SHP77 treated with DMSO at 0.1 percent for 48 hours (cell line): Measurements from ENCODE around the gene SELENOH.

ENCODE experiments used
- DNase-seq: peaks from one replicate; lab custom pipeline; 2025; lab: John Stamatoyannopoulos, UW

The SELENOH gene

DNA sequence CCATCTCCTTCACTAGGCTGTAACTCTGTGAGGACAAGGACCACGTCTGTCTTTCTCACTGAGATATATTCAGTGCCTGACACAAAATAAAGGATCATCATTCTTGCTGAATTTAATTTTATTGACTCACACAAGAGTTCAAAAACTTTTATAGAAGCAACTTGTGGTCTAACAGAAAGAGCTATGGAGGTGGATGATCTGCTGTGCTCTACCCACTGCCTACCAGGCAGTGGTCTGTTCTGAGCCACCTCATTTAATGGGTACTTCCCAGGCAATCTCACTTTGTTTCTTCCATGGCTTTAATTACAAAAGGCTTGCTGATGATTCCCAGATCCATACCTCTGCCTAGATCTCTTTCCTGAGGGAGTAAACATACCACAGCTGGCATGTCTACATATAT lies 5.6 kb downstream of the SELENOH start:
- no peak for DNase-seq

DNA sequence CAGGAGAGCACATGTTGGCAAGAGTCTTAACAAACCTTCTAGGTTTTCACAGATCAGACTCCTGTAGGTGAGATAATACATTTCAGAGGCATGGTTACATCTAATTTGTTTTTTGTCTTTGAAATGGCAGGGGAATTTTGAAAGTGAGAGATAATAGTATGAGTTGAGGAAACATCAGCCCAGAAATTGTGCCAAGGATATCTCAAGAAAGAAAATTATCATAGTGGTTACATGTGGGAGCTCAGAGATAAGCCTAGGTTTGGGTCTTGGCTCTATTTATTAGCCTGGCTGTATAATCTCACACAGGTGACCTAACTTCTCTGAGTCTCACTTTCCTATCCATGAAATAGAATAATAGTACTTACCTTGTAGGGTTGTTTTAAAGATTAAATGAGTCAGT lies 9.9 kb downstream of the SELENOH start:
- DNase-seq = no peak

DNA sequence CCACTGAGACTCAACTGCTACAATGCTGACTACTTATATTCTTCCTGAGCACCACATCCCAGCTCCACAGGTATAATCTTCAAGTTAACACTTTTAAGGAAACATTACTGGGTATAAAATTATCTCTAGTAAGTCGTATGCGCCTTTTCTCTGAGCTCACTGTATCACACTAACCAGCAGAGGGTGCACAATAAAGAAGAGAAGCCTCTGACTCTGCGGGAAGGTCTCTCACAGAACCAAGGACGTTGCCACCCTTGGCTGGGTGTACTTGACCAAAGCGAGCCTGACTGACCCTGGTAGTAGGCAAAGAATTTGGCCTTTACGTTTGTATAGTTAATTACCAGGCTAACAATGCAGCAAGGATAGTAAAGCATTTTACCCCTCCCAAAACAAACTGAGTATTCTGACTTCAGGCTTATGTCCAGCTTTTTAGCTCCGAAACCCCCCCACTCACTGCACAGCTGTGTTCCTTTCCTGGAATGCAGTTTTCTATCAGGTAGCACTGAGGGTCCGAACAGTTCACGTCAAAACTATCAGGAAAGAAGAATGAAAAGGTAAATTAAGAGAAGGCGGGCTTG lies 10.5 kb downstream of the SELENOH start, which contains the start of gene BTBD18:
Gene BTBD18, minus strand, starts transcription at position 144 of the 578 bp plus-strand sequence. CDS start 631 bp downstream, outside the sequence.
- DNase-seq = no peak

DNA sequence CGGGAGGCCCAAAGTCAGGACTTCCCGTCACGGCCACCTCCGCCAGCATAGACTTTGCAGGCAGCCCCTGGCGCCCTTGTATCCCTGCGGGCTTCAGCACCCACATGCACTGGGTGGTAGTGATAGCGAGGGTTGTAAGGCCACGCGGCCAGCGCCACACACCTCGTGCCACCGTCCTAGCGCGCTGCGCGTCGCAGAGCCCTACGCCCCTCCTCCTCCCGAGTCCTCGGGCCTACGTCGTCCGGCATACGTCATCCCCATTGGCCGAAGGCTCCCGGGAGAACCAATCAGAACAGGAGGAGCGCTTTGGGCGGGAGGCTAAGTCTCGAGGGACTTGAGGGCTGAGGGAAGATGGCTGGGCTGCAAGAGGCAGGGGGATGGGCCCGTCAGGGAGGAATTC lies 11.7 kb downstream of the SELENOH start:
- no peak for DNase-seq

DNA sequence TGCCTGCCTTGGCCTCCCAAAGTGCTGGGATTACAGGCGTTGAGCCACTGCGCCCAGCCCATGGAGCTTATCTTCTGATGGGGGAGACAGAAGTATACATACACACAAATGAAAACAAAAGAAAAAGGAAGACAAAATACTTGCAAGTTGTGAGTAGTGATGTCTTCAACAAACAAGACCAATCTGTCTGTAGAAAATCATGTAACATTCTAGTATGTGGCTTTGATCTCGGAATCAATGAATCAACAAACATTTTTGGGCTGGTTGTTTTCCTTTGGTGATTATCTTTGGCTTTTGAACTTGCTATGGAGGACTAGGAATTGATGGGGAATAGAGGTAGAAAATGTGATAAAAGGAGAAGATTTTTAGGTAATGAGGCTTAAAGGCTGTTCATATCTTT lies 16.9 kb downstream of the SELENOH start:
- DNase-seq = no peak

DNA sequence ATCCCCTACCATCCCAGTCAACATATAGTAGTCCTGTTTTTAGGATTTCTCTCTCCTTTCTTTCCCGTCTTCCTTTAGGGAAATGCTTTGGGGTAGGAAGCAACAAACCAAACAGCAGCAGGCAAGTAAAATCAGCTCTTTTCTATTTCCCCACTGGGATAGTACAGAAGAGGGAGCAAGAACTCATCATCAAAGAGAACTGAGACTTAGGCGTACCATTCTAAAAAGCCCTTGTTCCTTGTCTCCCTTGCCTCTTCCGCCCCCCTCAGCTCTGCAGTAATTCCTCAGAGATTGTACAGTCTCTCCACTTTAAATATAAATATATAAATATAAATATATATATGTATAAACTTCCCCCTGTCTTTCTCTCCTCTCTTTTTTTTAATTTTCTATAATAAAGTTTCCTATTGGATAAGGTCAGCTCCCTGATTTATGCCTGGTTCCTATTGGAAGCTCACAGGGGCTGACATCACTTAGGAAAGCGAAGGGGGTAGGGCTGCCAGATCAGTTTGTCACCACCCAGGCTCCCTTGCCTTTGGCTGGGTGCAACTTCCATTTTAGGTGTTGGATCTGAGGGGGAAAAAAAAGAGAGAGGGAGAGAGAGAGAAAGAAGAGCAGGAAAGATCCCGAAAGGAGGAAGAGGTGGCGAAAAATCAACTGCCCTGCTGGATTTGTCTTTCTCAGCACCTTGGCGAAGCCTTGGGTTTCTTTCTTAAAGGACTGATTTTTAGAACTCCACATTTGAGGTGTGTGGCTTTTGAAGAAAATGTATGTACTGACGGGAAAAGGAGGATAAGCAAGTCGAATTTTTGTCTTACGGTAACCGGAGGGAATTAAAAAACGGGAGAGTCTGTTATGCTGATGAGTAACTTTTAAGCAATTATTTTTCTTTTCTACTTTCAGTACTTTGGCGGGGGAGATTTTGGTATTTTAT lies 20.3 kb downstream of the SELENOH start, which contains the start of gene CTNND1:
Gene CTNND1, plus strand, starts transcription at position 502 of the 934 bp plus-strand sequence. CDS start 29,677 bp downstream, outside the sequence.
- DNase-seq = no peak

DNA sequence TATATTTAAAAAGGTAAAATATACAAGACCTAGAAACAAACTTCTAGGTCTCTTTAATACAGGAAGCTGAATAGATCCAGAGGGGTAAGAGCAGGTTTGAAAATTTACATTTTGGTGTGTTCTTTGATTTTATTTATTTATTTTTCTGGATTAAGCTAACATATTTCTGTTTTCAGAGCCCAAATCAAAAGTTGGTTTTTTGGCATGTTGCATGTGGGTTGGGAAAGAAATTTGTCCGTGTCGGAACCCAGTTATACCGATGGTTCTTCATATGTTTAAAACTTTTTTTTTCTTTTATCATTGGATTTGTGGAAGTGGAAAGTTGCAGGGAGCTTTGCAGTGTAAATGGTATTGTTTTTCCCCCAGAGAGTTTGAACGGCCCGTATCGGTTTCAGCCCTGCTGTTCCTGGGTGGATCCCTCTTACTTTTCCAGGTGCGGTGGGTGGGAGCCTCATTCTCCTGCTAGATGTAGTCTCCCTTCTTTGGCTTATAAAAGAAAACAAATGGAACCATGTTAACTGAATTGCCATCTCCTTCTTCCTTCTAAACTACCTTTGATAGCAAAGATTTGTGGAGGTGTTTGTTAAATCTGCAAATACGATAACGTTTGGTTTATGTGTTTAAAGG lies 21.1 kb downstream of the SELENOH start:
- DNase-seq = no peak

DNA sequence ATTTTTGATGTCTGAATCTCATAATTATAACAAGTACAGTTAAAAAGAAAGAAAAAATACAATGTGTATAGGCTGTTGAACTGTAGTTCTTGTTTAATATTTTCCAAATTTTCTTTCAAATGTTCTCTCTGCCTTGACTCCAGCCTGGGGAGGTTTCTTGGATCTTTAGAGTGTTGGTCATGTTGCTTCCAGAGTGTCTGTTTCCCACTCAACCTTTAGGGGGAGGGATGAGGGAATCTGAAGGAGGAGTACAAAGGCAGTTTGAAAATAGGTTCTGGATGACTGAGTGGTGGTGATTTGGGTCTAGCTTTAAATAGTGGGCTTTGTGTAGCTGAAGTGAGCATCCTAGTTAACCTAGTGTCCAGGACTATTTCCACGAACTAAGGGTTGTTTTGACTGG lies 22.3 kb downstream of the SELENOH start:
- no peak for DNase-seq

DNA sequence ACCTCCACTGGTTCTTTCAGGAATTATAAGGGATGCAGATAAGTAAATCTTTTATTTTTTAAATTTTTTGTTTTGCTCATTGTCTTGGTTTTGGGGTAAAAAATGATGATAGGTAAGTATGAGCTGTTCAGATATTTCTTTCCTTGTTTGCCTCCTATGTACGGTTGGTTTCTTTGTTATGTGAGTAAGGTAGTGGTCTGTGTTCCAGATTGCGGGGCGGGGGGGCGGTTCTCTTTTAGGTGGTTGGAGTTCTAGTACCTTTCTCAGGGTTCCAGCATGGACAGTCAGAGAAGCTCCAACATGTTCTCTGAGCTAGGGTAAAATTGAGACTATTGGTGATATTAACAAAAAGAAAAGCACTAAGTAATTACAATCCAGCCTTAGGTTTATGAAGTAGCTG lies 22.7 kb downstream of the SELENOH start:
- no peak for DNase-seq

DNA sequence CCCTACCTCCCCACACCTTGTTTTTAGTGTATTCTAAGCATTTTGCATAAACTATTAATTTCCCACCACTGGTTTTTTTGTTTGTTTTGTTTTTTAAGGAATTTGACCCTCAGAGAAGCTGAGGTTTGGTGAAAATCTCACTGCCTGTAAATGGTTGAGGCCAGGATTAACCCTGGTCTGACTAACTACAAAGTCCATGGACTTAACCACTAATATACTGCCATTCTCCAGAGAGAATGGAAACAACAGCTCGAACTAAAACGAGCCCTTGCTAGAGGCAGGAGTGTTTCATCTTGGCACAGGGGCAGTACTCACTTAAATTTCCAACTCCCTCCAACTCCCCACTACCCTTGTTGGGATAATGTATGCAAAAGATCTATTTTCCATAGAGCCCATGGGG lies 23.3 kb downstream of the SELENOH start:
- DNase-seq = no peak

DNA sequence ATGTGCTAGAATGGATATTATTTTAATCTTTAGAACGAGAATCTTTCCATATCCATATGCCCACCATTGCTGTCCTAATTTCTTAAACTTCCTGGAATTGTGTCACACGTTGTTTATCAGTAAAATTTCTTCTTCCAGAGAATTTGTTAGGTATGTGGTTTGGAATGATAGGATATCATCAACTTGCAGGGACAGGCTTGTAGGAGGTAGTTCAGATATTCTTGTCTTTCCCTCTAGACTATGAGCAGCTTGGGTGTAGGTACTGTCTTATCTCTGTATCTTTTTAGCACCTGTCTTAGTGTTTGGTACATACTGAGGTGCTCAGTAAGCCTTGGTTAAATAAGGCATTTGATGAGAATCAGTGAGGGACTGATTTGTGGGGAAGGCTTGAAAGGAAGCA lies 23.7 kb downstream of the SELENOH start:
- no peak for DNase-seq

DNA sequence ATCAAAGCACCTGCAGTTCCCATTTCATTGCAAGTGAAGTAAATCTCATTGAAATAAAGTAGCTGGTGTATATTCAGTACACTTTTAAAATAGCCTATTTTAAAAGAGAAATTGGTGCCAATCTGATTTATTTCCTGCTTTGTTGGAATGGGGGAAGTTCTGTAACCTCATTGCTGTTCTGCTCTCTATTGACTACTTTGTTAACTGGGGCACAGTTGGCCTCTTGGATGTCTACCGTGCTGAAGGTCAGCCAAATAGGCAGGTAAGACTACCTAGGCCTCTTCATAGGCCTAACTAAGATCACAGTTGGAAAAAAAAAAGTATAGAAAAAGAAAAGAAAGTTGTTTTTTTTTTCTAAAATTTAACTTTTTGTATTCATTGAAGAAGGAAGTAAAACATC lies 29.5 kb downstream of the SELENOH start:
- DNase-seq = no peak

DNA sequence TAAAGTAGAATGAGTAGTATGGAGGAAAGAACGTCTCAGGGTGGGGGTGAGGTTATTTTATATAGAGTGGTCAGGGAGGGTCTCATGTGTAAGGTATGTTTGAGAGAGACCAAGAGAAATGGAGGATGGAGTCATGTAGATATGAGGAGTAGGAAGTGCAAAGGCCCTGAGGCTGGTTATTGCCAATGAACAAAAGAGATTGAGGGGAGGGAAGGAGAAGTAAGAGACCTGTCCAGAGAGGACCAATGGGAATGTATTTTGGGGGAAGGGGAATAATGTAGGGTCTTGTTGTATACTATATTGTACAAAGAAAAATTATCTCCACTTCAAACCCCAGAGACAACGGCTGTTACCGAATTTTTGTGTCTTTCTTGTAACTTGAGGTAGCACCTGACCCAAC lies 30.1 kb downstream of the SELENOH start:
- DNase-seq = no peak

DNA sequence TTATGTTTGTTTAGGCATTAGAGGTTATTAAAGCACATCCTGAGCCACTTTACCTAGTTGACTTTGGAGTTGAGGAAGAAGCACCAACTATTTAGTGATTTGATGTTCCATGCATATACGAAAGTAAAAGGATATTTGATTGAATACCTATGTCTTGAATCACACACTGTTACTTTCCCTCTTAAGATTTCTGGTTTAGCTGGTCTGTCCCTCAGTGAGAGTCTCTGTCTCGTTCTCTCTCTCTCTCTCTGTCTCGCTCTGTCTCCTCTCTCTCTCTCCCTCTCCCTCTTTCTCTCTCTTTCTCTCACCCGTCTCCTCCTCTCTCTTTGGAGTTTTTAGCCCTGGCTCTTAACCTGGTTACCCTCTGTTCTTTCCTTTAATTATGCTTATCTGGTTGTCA lies 31.3 kb downstream of the SELENOH start:
- no peak for DNase-seq

DNA sequence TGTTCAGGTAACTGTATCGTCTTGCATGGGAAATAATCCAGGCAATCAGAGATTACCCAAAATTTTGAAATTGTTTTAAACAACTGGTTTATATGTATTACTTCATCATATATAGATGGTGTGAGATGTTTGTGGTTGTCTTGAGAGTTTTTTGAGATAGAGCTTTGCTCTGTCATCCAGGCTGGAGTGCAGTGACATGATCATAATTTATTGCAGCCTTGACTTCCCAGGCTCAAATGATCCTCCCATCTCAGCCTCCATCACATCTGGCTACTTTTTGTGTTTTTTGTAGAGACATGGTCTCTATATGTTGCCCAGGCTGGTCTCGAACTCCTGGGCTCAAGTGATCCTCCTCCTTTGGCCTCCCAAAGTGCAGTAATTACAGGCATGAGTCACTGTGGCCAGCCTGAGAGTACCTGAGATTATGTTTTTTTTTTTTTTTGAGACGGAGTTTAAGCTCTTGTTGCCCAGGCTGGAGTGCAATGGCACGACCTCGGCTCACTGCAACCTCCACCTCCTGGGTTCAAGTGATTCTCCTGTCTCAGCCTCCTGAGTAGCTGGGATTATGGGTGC lies 31.8 kb downstream of the SELENOH start:
- DNase-seq = no peak

DNA sequence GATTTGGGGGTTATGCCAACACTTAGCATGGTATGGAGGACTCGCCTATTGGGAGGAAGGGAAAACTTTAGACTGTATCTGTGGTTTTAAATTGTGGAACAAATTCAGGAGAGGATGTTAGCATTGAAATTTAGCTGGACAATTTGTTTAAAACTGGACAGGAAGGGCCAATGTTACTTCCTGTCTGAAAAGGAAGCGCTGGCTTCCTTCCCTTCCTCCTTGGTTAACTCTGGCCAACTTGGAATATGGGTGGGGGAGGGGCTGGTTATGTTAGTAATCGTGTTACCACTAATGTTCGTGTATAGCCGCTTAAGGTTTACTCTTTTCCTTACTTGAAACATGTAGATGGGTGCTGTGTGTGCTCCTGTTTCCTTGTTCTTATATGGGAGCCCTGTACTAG lies 34.2 kb downstream of the SELENOH start:
- DNase-seq = no peak

DNA sequence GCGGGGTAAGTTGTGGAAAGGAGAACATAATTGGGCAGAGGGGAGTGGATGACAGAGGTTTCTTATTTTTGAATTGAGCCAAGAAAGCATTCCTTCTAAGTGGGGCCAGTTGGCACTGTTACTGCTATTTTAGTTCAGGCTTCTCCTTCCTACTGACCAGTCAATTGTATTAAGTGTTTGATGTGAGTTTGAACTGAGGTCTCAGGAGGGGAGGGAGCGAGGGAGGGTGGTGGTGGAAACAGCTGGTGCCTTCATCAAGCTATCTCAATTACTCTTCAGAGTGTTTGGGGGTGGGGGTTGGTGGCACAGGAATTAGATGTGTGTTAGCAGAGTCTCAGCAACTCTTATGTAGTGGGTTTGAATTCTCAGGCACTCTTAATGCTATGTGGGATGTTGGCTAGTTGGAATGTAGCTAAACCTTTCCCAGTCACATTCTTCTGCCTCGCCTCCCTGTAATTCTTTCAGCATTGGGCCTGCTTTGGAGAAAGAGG lies 34.8 kb downstream of the SELENOH start:
- DNase-seq = no peak

DNA sequence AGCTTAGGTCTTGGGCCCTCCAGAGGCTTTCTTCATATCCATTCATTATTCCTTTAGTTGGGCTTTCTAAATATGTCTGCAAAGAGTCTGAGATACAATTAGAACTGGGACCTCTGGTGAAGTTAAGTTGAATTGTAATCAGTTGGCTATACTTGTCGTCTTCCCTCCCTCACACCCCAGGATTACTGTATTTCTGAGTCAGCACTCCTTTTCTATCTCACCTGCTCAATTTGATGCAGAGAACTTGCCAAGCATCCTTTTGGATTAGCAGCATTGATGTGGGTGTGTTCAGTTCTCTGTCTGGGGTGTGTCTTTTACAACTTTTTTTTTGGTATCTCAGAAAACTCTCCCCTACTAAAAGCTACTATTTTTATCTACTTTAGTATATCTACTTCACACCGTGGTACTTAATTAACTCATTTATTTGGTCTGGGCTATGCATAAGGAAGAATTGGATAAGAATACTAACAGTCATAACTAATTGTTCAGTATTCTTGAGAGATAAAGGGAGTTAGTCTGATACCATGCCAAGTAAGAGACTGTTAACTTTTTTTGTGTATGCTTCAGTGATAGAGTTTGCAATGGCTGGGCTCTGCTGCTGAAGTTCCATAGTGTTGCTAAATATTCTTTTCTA lies 35.4 kb downstream of the SELENOH start:
- DNase-seq = no peak

DNA sequence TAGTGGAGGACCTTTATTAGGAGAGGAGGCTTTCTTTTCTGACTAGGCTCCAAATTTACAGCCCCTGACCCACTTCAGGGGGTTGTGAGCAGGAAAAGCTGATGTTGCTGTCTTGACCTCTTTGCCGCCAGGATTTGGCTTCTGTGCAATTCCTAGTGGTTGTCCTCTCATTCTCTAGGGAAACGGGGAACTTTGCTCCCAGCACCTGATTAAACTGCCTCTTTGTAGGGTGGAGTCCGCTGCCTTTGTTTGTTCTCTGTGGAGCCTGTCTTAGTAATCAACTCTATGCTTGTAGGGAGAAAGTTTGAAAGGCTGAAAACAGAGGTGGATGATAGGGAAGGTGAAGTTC lies 36.7 kb downstream of the SELENOH start:
- no peak for DNase-seq

DNA sequence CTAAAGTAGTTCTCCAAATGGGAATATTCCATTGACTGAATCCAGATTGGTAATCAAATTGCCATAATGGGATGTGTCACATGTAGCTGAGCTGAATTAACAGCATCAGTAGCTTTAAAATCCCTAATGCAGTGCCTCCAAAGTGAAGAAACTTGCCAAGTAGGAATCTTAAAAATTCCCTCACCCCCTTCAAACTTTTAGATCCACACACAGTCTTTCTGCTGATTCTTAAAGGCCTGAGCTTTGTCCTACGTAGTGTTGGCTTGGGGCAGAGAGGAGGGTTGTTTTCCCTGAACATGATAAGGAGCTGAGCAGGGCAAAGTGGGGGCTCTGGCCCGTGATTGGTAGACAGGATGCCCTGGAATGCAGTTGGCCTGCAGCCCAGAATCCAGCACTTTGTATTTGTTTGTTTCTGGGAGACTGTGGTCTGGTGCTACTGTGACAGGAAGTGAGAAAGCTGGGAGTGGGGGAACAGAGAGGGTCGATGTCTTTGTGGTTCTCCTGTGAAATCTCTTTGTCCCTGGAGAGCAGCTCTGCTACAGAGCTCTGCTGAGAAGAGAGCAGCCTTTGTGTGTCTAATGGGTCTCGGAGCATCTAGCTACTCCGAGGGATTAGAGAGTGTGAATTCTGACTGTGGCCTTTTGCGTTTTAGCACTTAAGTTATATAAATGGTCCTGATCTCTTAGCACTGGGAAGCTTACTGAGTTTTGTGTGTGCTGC lies 37.2 kb downstream of the SELENOH start:
- DNase-seq = no peak

DNA sequence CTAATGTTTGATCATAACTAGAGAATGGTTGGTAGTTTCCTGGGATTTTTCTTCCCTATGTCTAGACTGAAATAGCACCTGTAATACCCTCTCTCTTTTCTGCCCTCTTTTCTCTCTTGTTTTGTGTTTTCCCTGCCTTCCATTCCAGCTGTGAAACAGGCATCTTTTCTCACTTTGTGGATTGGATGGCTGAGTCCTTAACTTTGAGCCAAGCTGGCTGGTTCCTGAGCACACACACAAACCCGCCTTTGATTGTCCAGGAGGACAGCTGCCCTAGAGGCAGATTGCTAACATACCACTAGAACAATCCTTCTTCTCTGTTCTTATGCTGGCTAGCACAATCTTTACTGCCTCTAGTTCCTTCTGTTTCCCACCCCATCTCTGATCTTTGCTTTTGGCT lies 38.0 kb downstream of the SELENOH start:
- DNase-seq = no peak
